GM13977 (cell line): Measurements from ENCODE around the gene ZNF575.
A peak's percentile ranks its signal among the peaks of the same experiment; 100 is the strongest.

Source experiments
- DNase-seq: peaks from one replicate; pipeline ENCODE4 v3.0.0; 2012; ENCODE audit warnings: low spot score
- CTCF ChIP-seq: IDR thresholded peaks from 2 replicates; pipeline ENCODE4 v1.5.1; 2012; ENCODE audit warnings: mild to moderate bottlenecking, control low read depth; ENCODE audit not compliant: insufficient read depth; ENCODE audit errors: extremely low read depth, missing control alignments
- in situ Hi-C: fragments of 300-500 bp; cut with MboI; formaldehyde crosslinking; loops from one replicate; pipeline ENCODE4 v1.12.0; 2022; ENCODE audit warnings: low sequenced_read_pairs, low pct_unique_long_range_greater_than_20kb, mixed read lengths, inconsistent platforms; ENCODE audit not compliant: unreplicated experiment

The ZNF575 gene

GRCh38 chr19:43560687-43561086 lies 27.7 kb downstream of the ZNF575 start:
- TF ChIP-seq CTCF = no peak
- in situ Hi-C loops = no loop called here
- DNase-seq = no peak

GRCh38 chr19:43561139-43561970 lies 28.4 kb downstream of the ZNF575 start:
- in situ Hi-C loops = no loop called here
- no peak for TF ChIP-seq CTCF
- no peak for DNase-seq

DNA sequence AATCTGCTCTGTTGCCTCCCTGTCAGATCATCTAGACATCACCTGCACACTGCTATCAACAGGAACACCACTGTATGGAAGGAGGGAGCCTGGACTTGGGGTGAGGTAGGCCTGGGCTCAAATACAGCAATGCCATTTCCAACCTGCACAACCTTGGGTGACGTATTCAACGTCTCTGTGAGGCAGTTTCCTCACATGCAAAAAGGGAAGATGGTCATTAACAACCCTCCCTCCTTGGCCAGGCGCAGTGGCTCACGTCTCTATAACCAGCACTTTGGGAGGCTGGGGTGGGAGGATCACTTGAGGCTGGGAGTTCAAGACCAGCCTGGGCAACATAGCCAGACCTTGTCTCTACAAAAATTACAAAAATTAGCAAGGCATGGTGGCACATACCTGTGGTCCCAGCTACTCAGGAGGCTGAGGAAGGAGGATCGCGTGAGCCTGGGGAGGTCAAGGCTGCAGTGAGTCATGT lies 29.3 kb downstream of the ZNF575 start:
- in situ Hi-C loops = no loop called here
- DNase-seq = no peak
- no peak for TF ChIP-seq CTCF

GRCh38 chr19:43562698-43563241 lies 29.8 kb downstream of the ZNF575 start:
- in situ Hi-C loops = no loop called here
- DNase-seq = peak; percentile 52
- no peak for TF ChIP-seq CTCF

DNA sequence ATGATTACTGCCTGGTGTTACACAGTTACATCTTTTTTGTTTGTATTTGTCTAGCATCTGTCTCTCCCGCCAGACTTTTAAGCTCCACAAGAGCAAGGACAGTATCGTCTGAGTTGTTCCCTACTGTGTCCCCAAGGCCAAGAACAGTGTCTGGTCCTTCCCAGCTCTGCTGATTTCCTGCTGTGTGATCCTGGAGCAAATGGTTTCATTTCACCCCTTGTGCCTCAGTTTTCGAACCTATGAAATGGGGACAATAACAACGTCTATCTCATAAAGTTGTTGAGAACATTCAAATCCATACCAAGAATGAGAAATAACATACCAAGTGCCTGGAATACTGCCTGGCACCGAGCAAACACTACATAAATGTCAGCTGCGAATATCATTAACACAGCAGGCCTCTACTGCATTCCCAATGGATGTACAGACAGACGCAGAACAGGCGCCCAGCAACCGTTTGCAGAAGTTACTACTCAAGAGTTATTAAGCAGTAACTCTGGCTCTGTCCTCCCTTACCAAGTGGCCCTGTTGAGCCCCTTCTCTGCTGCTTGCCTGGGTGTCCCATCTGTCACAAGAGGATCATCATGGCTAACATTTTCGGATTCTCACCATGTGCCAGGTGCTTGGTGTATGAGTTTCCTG lies 30.9 kb downstream of the ZNF575 start:
- in situ Hi-C loops = no loop called here
- no peak for TF ChIP-seq CTCF
- DNase-seq = no peak

- DNase-seq = no peak
- no peak for TF ChIP-seq CTCF
- in situ Hi-C loops = no loop called here
Measured at GRCh38 chr19:43564800-43565199, 31.8 kb downstream of the ZNF575 start.
